ENCODE results near the gene ABCD1.

Gene ABCD1

DNA sequence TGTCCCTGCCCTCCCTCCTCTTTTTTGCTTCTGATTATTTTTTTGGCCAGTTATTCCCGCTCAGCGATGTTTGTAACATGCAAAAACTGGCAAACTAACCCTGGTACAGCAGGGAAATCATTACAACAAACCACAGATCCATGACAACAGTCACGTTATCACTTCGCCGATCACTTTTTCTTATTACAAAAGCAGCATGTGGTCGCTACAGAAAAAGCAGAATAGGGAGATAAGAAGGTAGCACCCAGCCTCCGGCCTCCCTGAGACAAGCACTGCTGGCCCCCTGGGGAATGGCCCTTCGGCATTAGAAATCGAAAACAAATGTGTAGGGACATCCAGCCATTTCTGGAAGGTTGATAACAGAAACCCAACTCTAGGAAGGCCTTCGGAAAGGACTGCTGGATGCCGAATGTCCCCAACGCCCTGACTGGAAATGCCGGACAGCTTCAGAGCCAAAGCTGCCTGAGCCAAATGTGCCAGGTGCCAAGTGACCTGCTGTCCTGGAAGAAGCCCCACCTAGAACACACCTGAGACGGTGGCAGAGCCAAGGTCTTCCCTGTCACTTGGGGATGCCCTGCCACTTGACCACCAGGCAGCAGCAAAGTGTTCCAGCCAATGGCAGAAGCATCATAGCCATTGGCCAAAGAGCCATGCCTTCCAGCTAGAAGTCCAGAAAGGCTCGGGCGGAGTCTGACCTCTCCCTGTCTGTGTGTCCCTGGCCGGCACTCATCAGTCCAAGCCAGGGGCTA lies 66.6 kb downstream of the ABCD1 start:
- no peak for DNase-seq (ENCODE audit: low read depth)

GRCh38 chrX:153792368-153792767 lies 67.7 kb downstream of the ABCD1 start:
- no peak for DNase-seq (ENCODE audit: low read depth)

- no peak for DNase-seq (ENCODE audit: low read depth)
These were observed 68.6 kb downstream of the ABCD1 start for GRCh38 chrX:153793291-153793690.
